OCI-LY7 (cell line): Measurements from ENCODE around the gene DENND1A. TPM values are rescaled to one million over a fixed set of nuclear protein-coding genes. Genes with fewer than 3 reads are reported as not detected.

ENCODE experiments used
- BruUV-seq: library from RNA; stranded (reverse); fragments of 400-500 nt; replicated peaks from 2 replicates; lab custom pipeline; 2021; lab: Mats Ljungman, UMichigan
- CTCF ChIA-PET: fragments of 300-600 bp; sonication (Branson Sonifier 250); formaldehyde crosslinking; loops from one replicate; lab custom pipeline; 2022; ENCODE audit warnings: antibody characterized with exemption; ENCODE audit not compliant: unreplicated experiment; lab: Charles Lee
- POLR2A ChIA-PET: fragments of 300-600 bp; sonication (Branson Sonifier 250); formaldehyde crosslinking; loops from one replicate; lab custom pipeline; 2022; ENCODE audit warnings: antibody characterized with exemption; lab: Charles Lee
- DNase-seq: peaks from one replicate; pipeline ENCODE4 v3.0.0-alpha.2; 2015; ENCODE audit warnings: low spot score
- H2AFZ ChIP-seq: fragments of 200-600 bp; sonication (generic), shearing (Covaris generic); 2 replicates; pipeline ENCODE4 v1.6.1; 2014; ENCODE audit warnings: mild to moderate bottlenecking, antibody characterized with exemption, low read length, moderate library complexity
- H3K27ac ChIP-seq: fragments of 200-600 bp; sonication (generic); 2 replicates; pipeline ENCODE4 v1.5.1; 2014; ENCODE audit warnings: mixed run types, low read depth, mild to moderate bottlenecking, moderate library complexity, low read length, inconsistent platforms; ENCODE audit not compliant: poor library complexity, severe bottlenecking
- H3K36me3 ChIP-seq: fragments of 200-600 bp; sonication (generic); 2 replicates; pipeline ENCODE4 v1.6.1; 2014; ENCODE audit warnings: mild to moderate bottlenecking, antibody characterized with exemption, low read length, moderate library complexity, mixed read lengths; ENCODE audit not compliant: insufficient read depth
- H3K4me1 ChIP-seq: fragments of 200-600 bp; sonication (generic); 2 replicates; pipeline ENCODE4 v1.5.1; 2014; ENCODE audit warnings: mild to moderate bottlenecking, low read length; ENCODE audit not compliant: insufficient read depth, poor library complexity, severe bottlenecking
- H3K4me2 ChIP-seq: fragments of 200-600 bp; sonication (generic); 2 replicates; pipeline ENCODE4 v1.6.1; 2014; ENCODE audit warnings: mild to moderate bottlenecking, low read length
- H3K4me3 ChIP-seq: fragments of 200-600 bp; sonication (generic); 2 replicates; pipeline ENCODE4 v1.5.1; 2014; ENCODE audit warnings: mild to moderate bottlenecking, low read depth, low read length; ENCODE audit not compliant: poor library complexity, severe bottlenecking
- H3K79me2 ChIP-seq: fragments of 200-600 bp; sonication (generic); 2 replicates; pipeline ENCODE4 v1.6.1; 2016; ENCODE audit warnings: low read depth, mild to moderate bottlenecking, low read length, moderate library complexity, mixed read lengths; ENCODE audit not compliant: insufficient read depth
- H3K9me2 ChIP-seq: fragments of 200-600 bp; sonication (generic); 2 replicates; pipeline ENCODE4 v1.6.1; 2016; ENCODE audit warnings: mild to moderate bottlenecking, low read length, mixed read lengths; ENCODE audit not compliant: insufficient read depth
- H3K9me3 ChIP-seq: fragments of 200-600 bp; sonication (generic); 2 replicates; pipeline ENCODE4 v1.6.1; 2014; ENCODE audit warnings: mild to moderate bottlenecking, mixed run types, low read length, mixed read lengths
- H4K20me1 ChIP-seq: fragments of 200-600 bp; sonication (generic); 2 replicates; pipeline ENCODE4 v1.6.1; 2014; ENCODE audit warnings: mild to moderate bottlenecking, antibody characterized with exemption, low read length, moderate library complexity, mixed read lengths; ENCODE audit not compliant: insufficient read depth
- EZH2phosphoT487 ChIP-seq: fragments of 200-600 bp; sonication (generic); IDR thresholded peaks from 2 replicates; pipeline ENCODE4 v1.6.1; 2018; ENCODE audit warnings: low read depth, borderline replicate concordance, mild to moderate bottlenecking, mixed run types, antibody characterized with exemption, low read length, moderate library complexity, mixed read lengths
- intact Hi-C: fragments of 100-400 bp; cut with micrococcal nuclease; formaldehyde crosslinking; loops from one replicate; pipeline ENCODE4 v1.10.0; 2022; ENCODE audit not compliant: unreplicated experiment
- total RNA-seq, 2 experiments: library from RNA; depleted of rRNA in 1 of 2; stranded (reverse); fragments of >200 nt in 1 of 2; shearing (Covaris generic) in 1 of 2; gene quantifications; 2 replicates each; pipeline ENCODE4 v1.2.3, GENCODE V29; 2014 to 2022
- TF ChIP-seq, protein P1 (sequence below): fragments of 200-600 bp; sonication (generic); conservative IDR thresholded peaks from 2 replicates; pipeline ENCODE4 v1.5.1; 2014; ENCODE audit warnings: mild to moderate bottlenecking, antibody characterized with exemption, low read length, moderate library complexity, mixed read lengths

Gene DENND1A
- total RNA-seq, 2 experiments from 2014 or later, result 17.9 to 36.3 TPM

DNA sequence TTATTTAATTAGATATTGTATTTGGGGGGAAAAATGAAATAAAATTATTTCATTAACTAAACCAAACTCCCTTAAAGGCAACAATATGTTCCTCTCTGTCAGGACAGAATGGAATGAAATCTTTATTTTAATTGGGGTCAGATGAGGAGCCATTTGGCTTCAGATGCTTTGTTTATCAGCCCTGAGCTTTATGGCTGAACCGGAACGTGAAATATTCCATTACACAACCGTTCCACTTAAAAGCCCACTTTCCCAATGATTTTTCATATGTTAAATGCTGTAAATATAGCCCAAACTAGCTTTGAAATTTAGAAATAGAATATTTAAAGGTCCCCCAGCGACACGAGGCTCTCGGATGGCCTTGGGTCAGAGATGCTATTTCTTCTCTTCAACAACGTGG is 424.4 kb downstream of the DENND1A start:
- TF ChIP-seq, protein P1, sequence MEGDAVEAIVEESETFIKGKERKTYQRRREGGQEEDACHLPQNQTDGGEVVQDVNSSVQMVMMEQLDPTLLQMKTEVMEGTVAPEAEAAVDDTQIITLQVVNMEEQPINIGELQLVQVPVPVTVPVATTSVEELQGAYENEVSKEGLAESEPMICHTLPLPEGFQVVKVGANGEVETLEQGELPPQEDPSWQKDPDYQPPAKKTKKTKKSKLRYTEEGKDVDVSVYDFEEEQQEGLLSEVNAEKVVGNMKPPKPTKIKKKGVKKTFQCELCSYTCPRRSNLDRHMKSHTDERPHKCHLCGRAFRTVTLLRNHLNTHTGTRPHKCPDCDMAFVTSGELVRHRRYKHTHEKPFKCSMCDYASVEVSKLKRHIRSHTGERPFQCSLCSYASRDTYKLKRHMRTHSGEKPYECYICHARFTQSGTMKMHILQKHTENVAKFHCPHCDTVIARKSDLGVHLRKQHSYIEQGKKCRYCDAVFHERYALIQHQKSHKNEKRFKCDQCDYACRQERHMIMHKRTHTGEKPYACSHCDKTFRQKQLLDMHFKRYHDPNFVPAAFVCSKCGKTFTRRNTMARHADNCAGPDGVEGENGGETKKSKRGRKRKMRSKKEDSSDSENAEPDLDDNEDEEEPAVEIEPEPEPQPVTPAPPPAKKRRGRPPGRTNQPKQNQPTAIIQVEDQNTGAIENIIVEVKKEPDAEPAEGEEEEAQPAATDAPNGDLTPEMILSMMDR, result no peak
- no peak for TF ChIP-seq EZH2phosphoT487
- no peak overlapping the region for H3K27ac ChIP-seq

DNA sequence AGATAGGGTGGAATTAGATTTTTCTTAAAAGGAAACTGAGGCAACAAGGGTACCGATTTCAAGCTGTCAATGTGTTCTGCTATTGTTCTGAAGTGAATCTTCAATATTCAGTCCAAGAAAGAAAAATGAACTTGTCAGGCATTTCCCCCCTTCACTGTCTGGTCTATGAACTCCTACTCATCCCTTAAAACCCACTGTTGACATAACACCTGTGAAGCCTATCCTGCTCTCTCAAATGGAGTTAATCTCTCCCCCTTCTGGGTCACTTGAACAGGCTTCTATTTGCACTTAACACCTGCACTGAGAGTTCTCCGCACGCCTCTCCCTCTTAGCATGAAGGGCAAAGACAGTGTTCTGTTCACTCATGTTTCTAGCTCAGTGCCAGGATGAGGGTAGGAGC is 429.6 kb downstream of the DENND1A start:
- no peak overlapping the region for H3K4me2 ChIP-seq
- no peak for DNase-seq
- H3K4me3 ChIP-seq, result no peak overlapping the region
- no peaks in the 10 kb centered on the region for H3K36me3 ChIP-seq
- CTCF ChIA-PET, result no interaction called here
- intact Hi-C loops, result no loop called here
- H3K9me3 ChIP-seq, result no peaks in the 10 kb centered on the region
- no peak overlapping the region for H2AFZ ChIP-seq
- no peaks in the 10 kb centered on the region for H3K9me2 ChIP-seq
- H3K27ac ChIP-seq, result no peak overlapping the region
- BruUV-seq, result no TSS peak
- no peaks in the 10 kb centered on the region for H3K4me1 ChIP-seq
- no peaks in the 10 kb centered on the region for H3K79me2 ChIP-seq
- TF ChIP-seq EZH2phosphoT487, result no peak
- TF ChIP-seq, protein P1, result no peak
- POLR2A ChIA-PET, result no interaction called here
- no peaks in the 10 kb centered on the region for H4K20me1 ChIP-seq

More for the DNA sequence above, 424.4 kb downstream of the DENND1A start:
- Histone ChIP-seq H2AFZ (no peak overlapping the region), H3K4me2 (no peak overlapping the region), H3K9me3 (no peaks in the 10 kb centered on the region), H3K9me2 (no peaks in the 10 kb centered on the region), H3K36me3 (no peaks in the 10 kb centered on the region), H3K4me3 (no peak overlapping the region), H3K4me1 (no peaks in the 10 kb centered on the region), H3K79me2 (no peaks in the 10 kb centered on the region), H4K20me1 (no peaks in the 10 kb centered on the region)
- POLR2A ChIA-PET, result no interaction called here
- no TSS peak for BruUV-seq
- CTCF ChIA-PET, result no interaction called here
- DNase-seq, result no peak
- intact Hi-C loops, result no loop called here

DNA sequence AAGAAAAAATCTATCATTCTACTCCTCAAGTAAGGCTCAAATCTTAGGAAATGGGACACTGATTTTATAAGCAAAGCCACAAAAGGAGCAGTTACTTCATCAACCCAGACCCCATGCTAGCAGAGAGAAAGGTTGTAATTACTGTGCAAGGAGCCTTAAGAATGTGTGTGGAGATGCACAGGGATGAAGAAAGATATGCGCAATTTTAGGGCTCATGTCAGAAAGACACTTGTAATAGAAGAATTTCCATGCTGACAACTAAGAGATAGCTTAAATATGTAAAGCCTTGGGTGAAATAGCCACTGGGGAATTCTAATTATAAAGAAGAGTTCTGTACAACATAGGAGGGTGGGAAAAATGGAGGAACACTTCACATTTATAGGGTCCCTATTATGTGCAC is 432.1 kb downstream of the DENND1A start:
- no peaks in the 10 kb centered on the region for H3K9me3 ChIP-seq
- no peaks in the 10 kb centered on the region for H3K79me2 ChIP-seq
- ChIA-PET POLR2A (interaction anchor here (0.7 kb wide), 1 partner anchor 72 kb away, joined by 3 read pairs; no protein-coding TSS in a partner anchor), CTCF (no interaction called here)
- no peak overlapping the region for H2AFZ ChIP-seq
- BruUV-seq, result no TSS peak
- H3K4me1 ChIP-seq, result no peaks in the 10 kb centered on the region
- no peak overlapping the region for H3K4me3 ChIP-seq
- no peaks in the 10 kb centered on the region for H4K20me1 ChIP-seq
- no peak for DNase-seq
- H3K9me2 ChIP-seq, result no peaks in the 10 kb centered on the region
- H3K4me2 ChIP-seq, result no peak overlapping the region
- H3K36me3 ChIP-seq, result no peaks in the 10 kb centered on the region
- TF ChIP-seq EZH2phosphoT487, result no peak
- TF ChIP-seq, protein P1, result no peak
- intact Hi-C loops, result no loop called here
- no peak overlapping the region for H3K27ac ChIP-seq
